ENCODE results near the gene SETD7.

- TF ChIP-seq, protein P1, sequence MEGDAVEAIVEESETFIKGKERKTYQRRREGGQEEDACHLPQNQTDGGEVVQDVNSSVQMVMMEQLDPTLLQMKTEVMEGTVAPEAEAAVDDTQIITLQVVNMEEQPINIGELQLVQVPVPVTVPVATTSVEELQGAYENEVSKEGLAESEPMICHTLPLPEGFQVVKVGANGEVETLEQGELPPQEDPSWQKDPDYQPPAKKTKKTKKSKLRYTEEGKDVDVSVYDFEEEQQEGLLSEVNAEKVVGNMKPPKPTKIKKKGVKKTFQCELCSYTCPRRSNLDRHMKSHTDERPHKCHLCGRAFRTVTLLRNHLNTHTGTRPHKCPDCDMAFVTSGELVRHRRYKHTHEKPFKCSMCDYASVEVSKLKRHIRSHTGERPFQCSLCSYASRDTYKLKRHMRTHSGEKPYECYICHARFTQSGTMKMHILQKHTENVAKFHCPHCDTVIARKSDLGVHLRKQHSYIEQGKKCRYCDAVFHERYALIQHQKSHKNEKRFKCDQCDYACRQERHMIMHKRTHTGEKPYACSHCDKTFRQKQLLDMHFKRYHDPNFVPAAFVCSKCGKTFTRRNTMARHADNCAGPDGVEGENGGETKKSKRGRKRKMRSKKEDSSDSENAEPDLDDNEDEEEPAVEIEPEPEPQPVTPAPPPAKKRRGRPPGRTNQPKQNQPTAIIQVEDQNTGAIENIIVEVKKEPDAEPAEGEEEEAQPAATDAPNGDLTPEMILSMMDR (IDR thresholded peaks at IDR 0.05; ENCODE audit: poor library complexity, severe bottlenecking), result no peak
- TF ChIP-seq POLR2AphosphoS5 (IDR thresholded peaks at IDR 0.05), result no peak
- no peak for TF ChIP-seq EP300 (conservative IDR thresholded peaks at IDR 0.05; ENCODE audit: poor library complexity, severe bottlenecking)
Measured at GRCh38 chr4:139599076-139599475, 43.1 kb upstream of the SETD7 start.
